GM19351 (cell line): Measurements from ENCODE around the gene CRYBB2.
"Not testable (repeated sequence)": the region's sequence is repeated elsewhere in the genome, so short reads cannot be mapped to it uniquely, and the experiment has no call there.

ENCODE experiments used
- ATAC-seq: cut with Tn5 transposase; IDR thresholded peaks from one replicate; pipeline ENCODE4 v1.9.1; 2021; ENCODE audit warnings: mild to moderate bottlenecking, moderate library complexity; ENCODE audit not compliant: unreplicated experiment

Gene CRYBB2

DNA sequence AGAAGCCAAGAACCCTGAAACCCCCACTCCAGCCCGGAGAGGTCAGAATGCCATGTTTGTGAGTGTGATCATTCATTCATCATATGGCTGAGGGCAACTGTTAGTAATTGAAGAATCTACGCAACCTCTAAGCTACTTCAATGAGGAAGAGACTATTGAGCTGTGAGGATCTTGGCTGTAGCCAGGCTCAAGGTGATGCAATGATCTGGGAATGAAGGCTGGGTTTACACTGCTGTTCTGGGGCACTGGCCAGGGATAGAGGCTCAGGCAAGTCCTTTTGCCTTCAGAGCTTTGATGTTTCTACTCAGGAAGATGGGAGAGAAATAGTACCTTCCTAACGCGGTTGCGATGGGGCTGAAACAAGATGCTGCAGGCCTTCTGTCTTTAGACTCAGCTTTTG, 12.9 kb downstream of the CRYBB2 start:
- no peak for ATAC-seq

DNA sequence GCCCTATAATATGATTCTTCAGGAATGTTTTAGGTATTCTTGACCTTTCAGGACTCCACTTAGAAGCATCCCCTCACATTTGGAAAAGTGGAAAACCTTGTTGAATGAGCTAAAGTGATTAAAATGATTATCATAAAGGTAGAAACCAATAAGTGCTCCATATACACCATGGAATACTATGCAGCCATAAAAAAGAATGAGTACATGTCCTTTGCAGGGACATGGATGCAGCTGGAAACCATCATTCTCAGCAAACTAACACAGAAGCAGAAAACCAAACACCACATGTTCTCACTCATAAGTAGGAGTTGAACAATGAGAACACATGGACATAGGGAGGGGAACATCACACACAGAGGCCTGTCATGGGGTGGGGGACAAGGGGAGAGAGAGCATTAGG, 14.3 kb downstream of the CRYBB2 start:
- ATAC-seq: not testable (repeated sequence)

- no peak for ATAC-seq
Observed at GRCh38 chr22:25235547-25236290, 16.3 kb downstream of the CRYBB2 start.

GRCh38 chr22:25236417-25236816, 17.0 kb downstream of the CRYBB2 start:
- no peak for ATAC-seq

GRCh38 chr22:25237503-25237902, 18.1 kb downstream of the CRYBB2 start:
- no peak for ATAC-seq

DNA sequence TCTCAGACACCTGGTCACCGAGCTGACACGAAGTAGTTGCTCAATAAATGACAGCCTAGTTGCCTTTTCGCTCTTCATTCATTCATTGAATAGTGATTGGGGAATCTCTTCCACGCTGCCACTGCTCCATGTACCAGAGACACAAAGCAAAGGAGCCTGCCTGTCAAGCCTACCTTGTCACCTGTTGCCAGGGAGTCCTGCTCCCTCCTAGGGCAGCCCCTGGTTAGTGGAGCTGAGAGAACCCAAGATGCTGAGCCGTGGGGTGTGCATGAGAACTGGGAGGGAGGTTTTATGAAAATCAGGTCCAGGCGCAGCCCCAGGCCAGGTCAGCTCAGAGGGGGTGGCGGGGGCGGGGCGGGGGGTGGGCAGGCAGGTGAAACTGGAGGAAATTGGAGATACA, 18.6 kb downstream of the CRYBB2 start:
- not testable (repeated sequence) for ATAC-seq

GRCh38 chr22:25255169-25255568, 35.7 kb downstream of the CRYBB2 start:
- ATAC-seq: not testable (repeated sequence)

DNA sequence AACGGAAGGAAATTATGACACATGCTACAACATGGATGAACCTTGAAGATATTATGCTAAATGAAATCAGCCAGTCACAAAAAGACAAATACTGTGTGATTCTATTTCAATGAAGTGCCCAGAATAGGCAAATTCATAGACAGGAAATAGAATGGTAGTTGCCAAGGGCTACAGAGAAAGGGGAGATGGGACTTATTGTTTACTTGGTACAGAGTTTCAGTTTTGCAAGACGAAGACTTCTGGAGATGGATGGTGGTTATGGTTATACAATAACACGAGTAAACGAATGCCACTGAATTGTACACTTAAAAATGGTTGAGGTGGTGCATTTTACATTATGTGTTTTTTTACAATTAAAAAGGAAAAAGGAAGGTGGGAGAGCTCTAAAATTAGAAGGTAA, 48.1 kb downstream of the CRYBB2 start:
- not testable (repeated sequence) for ATAC-seq

- not testable (repeated sequence) for ATAC-seq
Observed at GRCh38 chr22:25268902-25269301, 49.5 kb downstream of the CRYBB2 start.

DNA sequence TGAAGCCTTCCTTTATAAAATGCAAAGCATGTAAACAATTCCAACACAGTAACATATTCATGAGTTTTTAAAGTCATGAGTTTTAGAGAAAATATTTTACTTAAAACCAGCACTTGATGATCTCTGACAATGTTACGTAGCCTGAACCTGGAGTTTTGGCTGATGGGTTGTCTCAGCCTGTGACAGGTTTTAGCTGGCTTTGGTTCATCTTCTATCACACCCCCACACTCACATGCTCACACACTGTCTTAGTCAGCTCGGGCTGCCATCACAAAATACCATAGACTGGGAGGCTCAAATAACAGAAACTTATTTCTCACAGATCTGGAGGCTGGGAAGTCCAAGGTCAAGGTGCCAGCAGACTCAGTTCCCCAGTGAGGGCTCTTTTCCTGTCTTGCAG, 50.6 kb downstream of the CRYBB2 start:
- ATAC-seq: not testable (repeated sequence)

- not testable (repeated sequence) for ATAC-seq
Observed at GRCh38 chr22:25273231-25273630, 53.8 kb downstream of the CRYBB2 start.

- ATAC-seq: not testable (repeated sequence)
Observed at GRCh38 chr22:25273928-25274327, 54.5 kb downstream of the CRYBB2 start.

DNA sequence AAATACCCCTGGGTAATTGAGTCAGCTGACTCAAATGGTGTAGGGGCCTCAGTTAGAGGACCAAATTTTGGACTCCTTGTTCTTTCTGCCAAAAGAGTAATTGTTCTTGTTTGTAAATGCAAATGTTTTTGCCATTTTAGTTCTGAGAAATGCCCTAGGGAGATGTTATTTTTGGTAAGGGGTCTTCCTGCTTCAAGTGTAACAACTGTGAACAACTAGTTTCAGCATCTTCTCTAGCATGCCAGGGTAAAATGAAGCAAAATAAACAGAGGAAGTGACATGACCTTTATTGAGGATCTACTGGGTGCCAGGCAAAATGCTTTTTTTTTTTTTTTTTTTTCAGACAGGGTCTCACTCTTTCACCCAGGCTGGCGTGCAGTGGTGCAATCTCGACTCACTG, 60.7 kb downstream of the CRYBB2 start:
- ATAC-seq: not testable (repeated sequence)
